ENCODE results near the gene CACNA1C.

CACNA1C gene

GRCh38 chr12:2745655-2746054 is 692.9 kb downstream of the CACNA1C start:
- no peak for ATAC-seq (ENCODE audit: insufficient read depth, low read depth)
- H2AFZ ChIP-seq (ENCODE audit: low read depth, low read length), result no peak overlapping the region
- H3K27ac ChIP-seq (ENCODE audit: low read length), result no peak overlapping the region
- H3K36me3 ChIP-seq (ENCODE audit: insufficient read depth, low read length), result no peaks in the 10 kb centered on the region
- H3K79me2 ChIP-seq (ENCODE audit: insufficient read depth, low read length), result no peaks in the 10 kb centered on the region
- H4K20me1 ChIP-seq (ENCODE audit: insufficient read depth, low read length), result no peaks in the 10 kb centered on the region
- no peak for DNase-seq
- TF ChIP-seq EZH2 (IDR thresholded peaks at IDR 0.05; ENCODE audit: borderline replicate concordance, low read depth, low read length, severe bottlenecking) (no peak), CTCF (IDR thresholded peaks at IDR 0.05; ENCODE audit: borderline replicate concordance, extremely low read depth, low read length, poor library complexity, severe bottlenecking) (no peak)
- no peak overlapping the region for H3K9ac ChIP-seq (ENCODE audit: low read depth, low read length)
- H3K4me1 ChIP-seq (ENCODE audit: insufficient read depth, low read length), result no peaks in the 10 kb centered on the region
- no peak overlapping the region for H3K4me3 ChIP-seq (ENCODE audit: low read depth in 1 of 2, low read length in 2 of 2)
- no peaks in the 10 kb centered on the region for H3K27me3 ChIP-seq (ENCODE audit: insufficient read depth, low read length, poor library complexity)
- no peak overlapping the region for H3K4me2 ChIP-seq (ENCODE audit: insufficient read depth, low read length)
- no peaks in the 10 kb centered on the region for H3K9me3 ChIP-seq (ENCODE audit: insufficient read depth, low read length, severe bottlenecking)

Data from DND-41 (cell line).